Panc1 (cell line): ENCODE data around the gene CTSA.

Source experiments
- CTCF ChIP-seq: fragments of 450-650 bp; IDR thresholded peaks from 2 replicates; pipeline ENCODE4 v1.5.1; 2017; ENCODE audit warnings: mild to moderate bottlenecking
- POLR2AphosphoS5 ChIP-seq: IDR thresholded peaks from 2 replicates; pipeline ENCODE4 v1.6.1; 2012; ENCODE audit warnings: mild to moderate bottlenecking, low read depth, low read length, moderate library complexity
- REST ChIP-seq, 2 experiments: IDR thresholded peaks; 2 replicates each; pipeline ENCODE4 v1.6.1; 2011 to 2012; ENCODE audit warnings: low read depth in 2 of 2, control low read depth in 1 of 2, low read length in 1 of 2, mild to moderate bottlenecking in 1 of 2, moderate library complexity in 1 of 2; ENCODE audit not compliant: insufficient read depth in 1 of 2
- SIN3A ChIP-seq: IDR thresholded peaks from 2 replicates; pipeline ENCODE4 v1.6.1; 2012; ENCODE audit warnings: low read depth, mild to moderate bottlenecking, low read length, moderate library complexity, borderline replicate concordance; ENCODE audit not compliant: insufficient read depth
- TCF7L2 ChIP-seq: IDR thresholded peaks from 2 replicates; pipeline ENCODE4 v1.6.1; 2011; ENCODE audit warnings: mild to moderate bottlenecking, low read depth, low read length, inconsistent platforms

DNA sequence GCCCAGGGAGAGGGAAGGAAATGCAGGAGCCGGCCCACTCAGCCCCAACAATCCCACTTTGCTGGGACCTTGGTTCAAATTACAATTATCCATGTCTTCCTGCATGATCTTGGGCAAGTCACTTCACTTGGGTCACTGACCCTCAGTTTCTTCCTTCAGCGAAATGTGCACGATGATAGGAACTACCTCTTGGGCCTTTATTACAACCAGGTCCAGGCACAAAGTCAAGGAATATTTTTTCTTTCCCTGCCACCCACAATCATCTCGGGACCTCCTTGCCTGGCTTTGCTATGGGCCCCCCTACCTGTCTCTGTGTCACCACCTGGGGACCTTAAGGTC, 21.2 kb downstream of the CTSA start:
- TF ChIP-seq CTCF (no peak), POLR2AphosphoS5 (no peak), REST (IDR thresholded peaks at IDR 0.05; ENCODE audit: insufficient read depth in 1 of 2, low read depth in 2 of 2, low read length in 1 of 2) (no peak), SIN3A (no peak), TCF7L2 (no peak)
